CD4-positive, alpha-beta T cell (primary cell): ENCODE measurements around the gene USP46. TPM values are rescaled to one million over a fixed set of nuclear protein-coding genes. Genes with fewer than 3 reads are reported as not detected.

Experiments
- ATAC-seq: fragments of 200-7000 bp; cut with Tn5 transposase; one replicate; pipeline ENCODE4 v1.10.0; 2022; ENCODE audit warnings: mild to moderate bottlenecking; ENCODE audit not compliant: poor library complexity
- CTCF ChIA-PET: fragments of 350-600 bp; sonication (Branson Sonifier 250); formaldehyde crosslinking; loops from one replicate; lab custom pipeline; 2021; ENCODE audit warnings: antibody characterized with exemption, inconsistent platforms; lab: Charles Lee
- POLR2A ChIA-PET: fragments of 350-600 bp; sonication (Branson Sonifier 250); formaldehyde crosslinking; loops from one replicate; lab custom pipeline; 2021; ENCODE audit warnings: antibody characterized with exemption, inconsistent platforms; lab: Charles Lee
- DNase-seq, 14 experiments: peaks; one replicate each; pipeline ENCODE4 v3.0.0-alpha.2; 2013 to 2020; ENCODE audit warnings: mixed read lengths in 2 of 14
- H3K27ac ChIP-seq, 2 donors: one replicate each; pipeline versions ENCODE4 v1.5.1 to v1.7.0; 2013; ENCODE audit warnings: low read length in 2 of 2, low read depth in 1 of 2, mild to moderate bottlenecking in 1 of 2
- H3K27me3 ChIP-seq, 2 experiments: 1 replicate in 1 of 2; 2 replicates in 1 of 2; pipeline versions ENCODE4 v1.6.1 to v1.7.0; 2013; ENCODE audit warnings: low read length in 2 of 2, control low read depth in 1 of 2, mild to moderate bottlenecking in 1 of 2, moderate library complexity in 1 of 2; ENCODE audit not compliant: insufficient read depth in 2 of 2, control insufficient read depth in 1 of 2
- H3K36me3 ChIP-seq: one replicate; pipeline ENCODE4 v1.6.1; 2013; ENCODE audit warnings: low read length, control low read depth; ENCODE audit not compliant: insufficient read depth
- H3K4me1 ChIP-seq: one replicate; pipeline ENCODE4 v1.6.1; 2013; ENCODE audit warnings: low read length, control low read depth; ENCODE audit not compliant: insufficient read depth
- H3K4me3 ChIP-seq: one replicate; pipeline ENCODE4 v1.5.1; 2013; ENCODE audit warnings: mild to moderate bottlenecking, low read length, moderate library complexity
- H3K9me3 ChIP-seq, 2 experiments: 1 replicate in 1 of 2; 2 replicates in 1 of 2; pipeline versions ENCODE4 v1.6.1 to v1.7.0; 2013; ENCODE audit warnings: low read length in 2 of 2, mild to moderate bottlenecking in 2 of 2, control low read depth in 1 of 2, moderate library complexity in 1 of 2; ENCODE audit not compliant: control insufficient read depth in 1 of 2, insufficient read depth in 1 of 2
- H3K27ac Mint-ChIP-seq: one replicate; pipeline ENCODE4 v1.8.0; 2020; ENCODE audit warnings: mixed read lengths
- H3K27me3 Mint-ChIP-seq: one replicate; pipeline ENCODE4 v1.8.0; 2021; ENCODE audit warnings: mixed read lengths
- H3K36me3 Mint-ChIP-seq: one replicate; pipeline ENCODE4 v1.8.0; 2021; ENCODE audit warnings: low read depth, mixed read lengths
- H3K4me1 Mint-ChIP-seq: one replicate; pipeline ENCODE4 v1.8.0; 2021; ENCODE audit warnings: low read depth, mixed read lengths
- H3K4me3 Mint-ChIP-seq: one replicate; pipeline ENCODE4 v1.8.0; 2020; ENCODE audit warnings: mild to moderate bottlenecking, mixed read lengths
- H3K9me3 Mint-ChIP-seq: one replicate; pipeline ENCODE4 v1.8.0; 2020; ENCODE audit warnings: mixed read lengths
- intact Hi-C, 2 experiments: fragments of 100-400 bp; cut with DNase I in 1 of 2; cut with micrococcal nuclease in 1 of 2; formaldehyde crosslinking; loops; one replicate each; pipeline versions ENCODE4 v1.15.1 to v1.9.0; 2023 to 2025; cut with DNase I, micrococcal nuclease
- total RNA-seq, 174 experiments: library from RNA in 2 of 174; stranded (reverse) in 2 of 174; gene quantifications; one replicate each; pipeline ENCODE4 v1.2.3 and lab custom pipeline; 2021 to 2026
- TF ChIP-seq, protein P1 (sequence below): fragments of 200-600 bp; IDR thresholded peaks from one replicate; pipeline ENCODE4 v1.8.0; 2022; ENCODE audit warnings: antibody characterized with exemption, mild to moderate bottlenecking

Gene USP46
- total RNA-seq, 2 experiments from 2014 or later = 6.8 to 10.5 TPM

- CTCF ChIA-PET = no interaction called here
- Mint-ChIP-seq H3K27me3 (no peaks in the 10 kb centered on the region), H3K4me1 (no peaks in the 10 kb centered on the region), H3K4me3 (no peak overlapping the region), H3K36me3 (no peaks in the 10 kb centered on the region), H3K27ac (no peak overlapping the region), H3K9me3 (no peaks in the 10 kb centered on the region)
- intact Hi-C loops = no loop called here
- ATAC-seq = no peak
- Histone ChIP-seq H3K4me3 (no peak overlapping the region), H3K4me1 (no peaks in the 10 kb centered on the region), H3K36me3 (no peaks in the 10 kb centered on the region), H3K9me3 (no peaks in the 10 kb centered on the region), H3K27me3 (no peaks in the 10 kb centered on the region), H3K27ac (no peak overlapping the region)
- POLR2A ChIA-PET = no interaction called here
- TF ChIP-seq, protein P1, sequence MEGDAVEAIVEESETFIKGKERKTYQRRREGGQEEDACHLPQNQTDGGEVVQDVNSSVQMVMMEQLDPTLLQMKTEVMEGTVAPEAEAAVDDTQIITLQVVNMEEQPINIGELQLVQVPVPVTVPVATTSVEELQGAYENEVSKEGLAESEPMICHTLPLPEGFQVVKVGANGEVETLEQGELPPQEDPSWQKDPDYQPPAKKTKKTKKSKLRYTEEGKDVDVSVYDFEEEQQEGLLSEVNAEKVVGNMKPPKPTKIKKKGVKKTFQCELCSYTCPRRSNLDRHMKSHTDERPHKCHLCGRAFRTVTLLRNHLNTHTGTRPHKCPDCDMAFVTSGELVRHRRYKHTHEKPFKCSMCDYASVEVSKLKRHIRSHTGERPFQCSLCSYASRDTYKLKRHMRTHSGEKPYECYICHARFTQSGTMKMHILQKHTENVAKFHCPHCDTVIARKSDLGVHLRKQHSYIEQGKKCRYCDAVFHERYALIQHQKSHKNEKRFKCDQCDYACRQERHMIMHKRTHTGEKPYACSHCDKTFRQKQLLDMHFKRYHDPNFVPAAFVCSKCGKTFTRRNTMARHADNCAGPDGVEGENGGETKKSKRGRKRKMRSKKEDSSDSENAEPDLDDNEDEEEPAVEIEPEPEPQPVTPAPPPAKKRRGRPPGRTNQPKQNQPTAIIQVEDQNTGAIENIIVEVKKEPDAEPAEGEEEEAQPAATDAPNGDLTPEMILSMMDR = no peak
- no peak for DNase-seq
These were observed 24.0 kb downstream of the USP46 start for GRCh38 chr4:52635130-52635529.

DNA sequence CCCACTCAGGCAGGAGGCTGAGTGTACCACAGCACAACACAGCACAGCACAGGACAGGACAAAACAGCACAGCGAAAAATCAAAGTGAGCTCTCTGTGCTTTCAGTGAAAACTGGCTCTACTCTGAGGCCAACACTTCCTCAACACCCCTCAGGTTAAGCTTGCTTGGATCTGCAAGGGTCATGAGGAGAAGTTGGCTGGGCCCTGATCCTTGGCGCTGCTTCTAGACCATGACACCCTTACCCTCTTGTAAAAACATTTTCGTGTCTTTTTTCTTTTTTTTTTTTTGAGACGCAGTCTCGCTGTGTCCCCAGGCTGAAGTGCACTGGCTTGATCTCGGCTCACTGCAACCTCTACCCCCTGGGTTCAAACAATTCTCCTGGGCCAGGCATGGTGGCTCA lies 25.3 kb downstream of the USP46 start:
- H3K4me1 ChIP-seq = no peaks in the 10 kb centered on the region
- TF ChIP-seq, protein P1 = no peak
- intact Hi-C loops = no loop called here
- Mint-ChIP-seq H3K36me3 (no peaks in the 10 kb centered on the region), H3K27me3 (no peaks in the 10 kb centered on the region), H3K9me3 (no peaks in the 10 kb centered on the region), H3K4me3 (no peak overlapping the region), H3K4me1 (no peaks in the 10 kb centered on the region), H3K27ac (no peak overlapping the region)
- no peak overlapping the region for H3K4me3 ChIP-seq
- POLR2A ChIA-PET = no interaction called here
- no peaks in the 10 kb centered on the region for H3K36me3 ChIP-seq
- ATAC-seq (no peak), DNase-seq (no peak)
- no peak overlapping the region for H3K27ac ChIP-seq
- H3K9me3 ChIP-seq = no peaks in the 10 kb centered on the region
- no peaks in the 10 kb centered on the region for H3K27me3 ChIP-seq
- CTCF ChIA-PET = interaction anchor here (1.0 kb wide), 1 partner anchor 10 kb away, joined by 3 read pairs; no protein-coding TSS in a partner anchor

GRCh38 chr4:52628974-52629373 lies 30.1 kb downstream of the USP46 start:
- DNase-seq = no peak
- Histone ChIP-seq H3K4me3 (no peak overlapping the region), H3K27me3 (no peaks in the 10 kb centered on the region), H3K27ac (no peak overlapping the region), H3K4me1 (no peaks in the 10 kb centered on the region), H3K36me3 (peaks cover 15% of the 10 kb centered on the region), H3K9me3 (no peaks in the 10 kb centered on the region)
- Mint-ChIP-seq H3K27me3 (no peaks in the 10 kb centered on the region), H3K4me1 (no peaks in the 10 kb centered on the region), H3K4me3 (no peak overlapping the region), H3K36me3 (peaks cover 12% of the 10 kb centered on the region), H3K27ac (no peak overlapping the region), H3K9me3 (no peaks in the 10 kb centered on the region)
- ATAC-seq = no peak
- CTCF ChIA-PET = no interaction called here
- POLR2A ChIA-PET = no interaction called here
- intact Hi-C loops = no loop called here
- TF ChIP-seq, protein P1 = no peak
